ENCODE measurements around the gene SETD2. TPM values are rescaled to one million over a fixed set of nuclear protein-coding genes. Genes with fewer than 3 reads are reported as not detected.

Gene SETD2
- total and polyA plus RNA-seq, 2 experiments from 2014 or later = 16.7 to 45.2 TPM

DNA sequence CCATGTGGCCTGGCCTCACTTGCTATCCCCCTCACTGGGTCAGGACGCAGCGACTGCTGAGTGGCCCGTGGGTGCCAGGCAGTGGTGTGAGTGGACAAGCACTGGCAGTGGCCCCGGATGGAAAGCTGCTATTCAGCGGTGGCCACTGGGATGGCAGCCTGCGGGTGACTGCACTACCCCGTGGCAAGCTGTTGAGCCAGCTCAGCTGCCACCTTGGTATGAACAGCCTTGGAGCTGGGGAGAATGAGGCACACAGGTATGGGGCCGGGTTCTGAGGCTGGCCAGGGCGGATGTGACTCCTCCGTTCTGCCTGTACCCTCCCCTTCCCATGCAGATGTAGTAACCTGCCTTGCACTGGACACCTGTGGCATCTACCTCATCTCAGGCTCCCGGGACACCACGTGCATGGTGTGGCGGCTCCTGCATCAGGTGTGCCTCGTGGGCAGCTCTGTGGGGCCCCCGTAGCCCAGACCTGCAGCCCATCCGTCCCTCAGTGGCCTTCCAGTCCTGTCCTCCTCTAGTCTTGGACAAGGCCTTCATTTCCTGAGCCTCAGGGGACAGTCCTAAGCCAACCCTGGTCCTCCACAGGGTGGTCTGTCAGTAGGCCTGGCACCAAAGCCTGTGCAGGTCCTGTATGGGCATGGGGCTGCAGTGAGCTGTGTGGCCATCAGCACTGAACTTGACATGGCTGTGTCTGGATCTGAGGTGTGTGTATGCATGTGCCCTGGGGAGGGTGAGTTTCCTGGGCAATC is 156.3 kb downstream of the SETD2 start:
- H3K27ac ChIP-seq (ENCODE audit: low read depth) = no peak overlapping the region
- H2AFZ ChIP-seq = no peak overlapping the region
- H3K36me3 ChIP-seq (ENCODE audit: insufficient read depth) = no peaks in the 10 kb centered on the region; the same call in 1 of the 2 replicates
- Mint-ChIP-seq H3K36me3 (ENCODE audit: low read depth) (peaks cover 22% of the 10 kb centered on the region), H3K27me3 (ENCODE audit: insufficient read depth, low read depth, poor library complexity) (peaks cover 11% of the 10 kb centered on the region), H3K9me3 (no peaks in the 10 kb centered on the region), H3K4me3 (no peak overlapping the region), H3K27ac (no peak overlapping the region), H3K4me1 (peaks cover 10% of the 10 kb centered on the region; the same call in 2 of the 3 replicates)
- H3K4me3 ChIP-seq = no peak overlapping the region
- peaks cover 5% of the 10 kb centered on the region; the same call in 1 of the 2 replicates for H3K9me2 ChIP-seq (ENCODE audit: insufficient read depth)
- H3K79me2 ChIP-seq (replicated peaks; ENCODE audit: insufficient read depth) = no peaks in the 10 kb centered on the region
- peaks cover 10% of the 10 kb centered on the region; the same call in 1 of the 2 replicates for H3F3A ChIP-seq (replicated peaks; ENCODE audit: low read depth)
- H3K27me3 ChIP-seq (ENCODE audit: insufficient read depth) = no peaks in the 10 kb centered on the region
- no peaks in the 10 kb centered on the region for H4K20me1 ChIP-seq (replicated peaks; ENCODE audit: insufficient read depth)
- no peak for DNase-seq (ENCODE audit: low spot score)
- ATAC-seq = no peak
- H3K4me1 ChIP-seq (ENCODE audit: insufficient read depth) = no peaks in the 10 kb centered on the region
- TF ChIP-seq, protein P1, sequence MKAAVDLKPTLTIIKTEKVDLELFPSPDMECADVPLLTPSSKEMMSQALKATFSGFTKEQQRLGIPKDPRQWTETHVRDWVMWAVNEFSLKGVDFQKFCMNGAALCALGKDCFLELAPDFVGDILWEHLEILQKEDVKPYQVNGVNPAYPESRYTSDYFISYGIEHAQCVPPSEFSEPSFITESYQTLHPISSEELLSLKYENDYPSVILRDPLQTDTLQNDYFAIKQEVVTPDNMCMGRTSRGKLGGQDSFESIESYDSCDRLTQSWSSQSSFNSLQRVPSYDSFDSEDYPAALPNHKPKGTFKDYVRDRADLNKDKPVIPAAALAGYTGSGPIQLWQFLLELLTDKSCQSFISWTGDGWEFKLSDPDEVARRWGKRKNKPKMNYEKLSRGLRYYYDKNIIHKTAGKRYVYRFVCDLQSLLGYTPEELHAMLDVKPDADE (IDR thresholded peaks at IDR 0.05) = no peak
- TF ChIP-seq, protein P2, sequence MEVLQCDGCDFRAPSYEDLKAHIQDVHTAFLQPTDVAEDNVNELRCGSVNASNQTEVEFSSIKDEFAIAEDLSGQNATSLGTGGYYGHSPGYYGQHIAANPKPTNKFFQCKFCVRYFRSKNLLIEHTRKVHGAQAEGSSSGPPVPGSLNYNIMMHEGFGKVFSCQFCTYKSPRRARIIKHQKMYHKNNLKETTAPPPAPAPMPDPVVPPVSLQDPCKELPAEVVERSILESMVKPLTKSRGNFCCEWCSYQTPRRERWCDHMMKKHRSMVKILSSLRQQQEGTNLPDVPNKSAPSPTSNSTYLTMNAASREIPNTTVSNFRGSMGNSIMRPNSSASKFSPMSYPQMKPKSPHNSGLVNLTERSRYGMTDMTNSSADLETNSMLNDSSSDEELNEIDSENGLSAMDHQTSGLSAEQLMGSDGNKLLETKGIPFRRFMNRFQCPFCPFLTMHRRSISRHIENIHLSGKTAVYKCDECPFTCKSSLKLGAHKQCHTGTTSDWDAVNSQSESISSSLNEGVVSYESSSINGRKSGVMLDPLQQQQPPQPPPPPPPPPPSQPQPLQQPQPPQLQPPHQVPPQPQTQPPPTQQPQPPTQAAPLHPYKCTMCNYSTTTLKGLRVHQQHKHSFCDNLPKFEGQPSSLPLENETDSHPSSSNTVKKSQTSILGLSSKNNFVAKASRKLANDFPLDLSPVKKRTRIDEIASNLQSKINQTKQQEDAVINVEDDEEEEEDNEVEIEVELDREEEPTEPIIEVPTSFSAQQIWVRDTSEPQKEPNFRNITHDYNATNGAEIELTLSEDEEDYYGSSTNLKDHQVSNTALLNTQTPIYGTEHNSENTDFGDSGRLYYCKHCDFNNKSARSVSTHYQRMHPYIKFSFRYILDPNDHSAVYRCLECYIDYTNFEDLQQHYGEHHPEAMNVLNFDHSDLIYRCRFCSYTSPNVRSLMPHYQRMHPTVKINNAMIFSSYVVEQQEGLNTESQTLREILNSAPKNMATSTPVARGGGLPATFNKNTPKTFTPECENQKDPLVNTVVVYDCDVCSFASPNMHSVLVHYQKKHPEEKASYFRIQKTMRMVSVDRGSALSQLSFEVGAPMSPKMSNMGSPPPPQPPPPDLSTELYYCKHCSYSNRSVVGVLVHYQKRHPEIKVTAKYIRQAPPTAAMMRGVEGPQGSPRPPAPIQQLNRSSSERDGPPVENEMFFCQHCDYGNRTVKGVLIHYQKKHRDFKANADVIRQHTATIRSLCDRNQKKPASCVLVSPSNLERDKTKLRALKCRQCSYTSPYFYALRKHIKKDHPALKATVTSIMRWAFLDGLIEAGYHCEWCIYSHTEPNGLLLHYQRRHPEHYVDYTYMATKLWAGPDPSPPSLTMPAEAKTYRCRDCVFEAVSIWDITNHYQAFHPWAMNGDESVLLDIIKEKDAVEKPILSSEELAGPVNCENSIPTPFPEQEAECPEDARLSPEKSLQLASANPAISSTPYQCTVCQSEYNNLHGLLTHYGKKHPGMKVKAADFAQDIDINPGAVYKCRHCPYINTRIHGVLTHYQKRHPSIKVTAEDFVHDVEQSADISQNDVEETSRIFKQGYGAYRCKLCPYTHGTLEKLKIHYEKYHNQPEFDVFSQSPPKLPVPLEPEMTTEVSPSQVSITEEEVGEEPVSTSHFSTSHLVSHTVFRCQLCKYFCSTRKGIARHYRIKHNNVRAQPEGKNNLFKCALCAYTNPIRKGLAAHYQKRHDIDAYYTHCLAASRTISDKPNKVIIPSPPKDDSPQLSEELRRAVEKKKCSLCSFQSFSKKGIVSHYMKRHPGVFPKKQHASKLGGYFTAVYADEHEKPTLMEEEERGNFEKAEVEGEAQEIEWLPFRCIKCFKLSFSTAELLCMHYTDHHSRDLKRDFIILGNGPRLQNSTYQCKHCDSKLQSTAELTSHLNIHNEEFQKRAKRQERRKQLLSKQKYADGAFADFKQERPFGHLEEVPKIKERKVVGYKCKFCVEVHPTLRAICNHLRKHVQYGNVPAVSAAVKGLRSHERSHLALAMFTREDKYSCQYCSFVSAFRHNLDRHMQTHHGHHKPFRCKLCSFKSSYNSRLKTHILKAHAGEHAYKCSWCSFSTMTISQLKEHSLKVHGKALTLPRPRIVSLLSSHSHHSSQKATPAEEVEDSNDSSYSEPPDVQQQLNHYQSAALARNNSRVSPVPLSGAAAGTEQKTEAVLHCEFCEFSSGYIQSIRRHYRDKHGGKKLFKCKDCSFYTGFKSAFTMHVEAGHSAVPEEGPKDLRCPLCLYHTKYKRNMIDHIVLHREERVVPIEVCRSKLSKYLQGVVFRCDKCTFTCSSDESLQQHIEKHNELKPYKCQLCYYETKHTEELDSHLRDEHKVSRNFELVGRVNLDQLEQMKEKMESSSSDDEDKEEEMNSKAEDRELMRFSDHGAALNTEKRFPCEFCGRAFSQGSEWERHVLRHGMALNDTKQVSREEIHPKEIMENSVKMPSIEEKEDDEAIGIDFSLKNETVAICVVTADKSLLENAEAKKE (CRISPR knock-in tag; IDR thresholded peaks at IDR 0.05) = no peak
- TF ChIP-seq ZNF331 (CRISPR knock-in tag; IDR thresholded peaks at IDR 0.05; ENCODE audit: low read depth) = no peak
- TF ChIP-seq, protein P3, sequence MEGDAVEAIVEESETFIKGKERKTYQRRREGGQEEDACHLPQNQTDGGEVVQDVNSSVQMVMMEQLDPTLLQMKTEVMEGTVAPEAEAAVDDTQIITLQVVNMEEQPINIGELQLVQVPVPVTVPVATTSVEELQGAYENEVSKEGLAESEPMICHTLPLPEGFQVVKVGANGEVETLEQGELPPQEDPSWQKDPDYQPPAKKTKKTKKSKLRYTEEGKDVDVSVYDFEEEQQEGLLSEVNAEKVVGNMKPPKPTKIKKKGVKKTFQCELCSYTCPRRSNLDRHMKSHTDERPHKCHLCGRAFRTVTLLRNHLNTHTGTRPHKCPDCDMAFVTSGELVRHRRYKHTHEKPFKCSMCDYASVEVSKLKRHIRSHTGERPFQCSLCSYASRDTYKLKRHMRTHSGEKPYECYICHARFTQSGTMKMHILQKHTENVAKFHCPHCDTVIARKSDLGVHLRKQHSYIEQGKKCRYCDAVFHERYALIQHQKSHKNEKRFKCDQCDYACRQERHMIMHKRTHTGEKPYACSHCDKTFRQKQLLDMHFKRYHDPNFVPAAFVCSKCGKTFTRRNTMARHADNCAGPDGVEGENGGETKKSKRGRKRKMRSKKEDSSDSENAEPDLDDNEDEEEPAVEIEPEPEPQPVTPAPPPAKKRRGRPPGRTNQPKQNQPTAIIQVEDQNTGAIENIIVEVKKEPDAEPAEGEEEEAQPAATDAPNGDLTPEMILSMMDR (conservative IDR thresholded peaks at IDR 0.05; ENCODE audit: low read depth in 2 of 2) = no peak
- TF ChIP-seq, protein P4, sequence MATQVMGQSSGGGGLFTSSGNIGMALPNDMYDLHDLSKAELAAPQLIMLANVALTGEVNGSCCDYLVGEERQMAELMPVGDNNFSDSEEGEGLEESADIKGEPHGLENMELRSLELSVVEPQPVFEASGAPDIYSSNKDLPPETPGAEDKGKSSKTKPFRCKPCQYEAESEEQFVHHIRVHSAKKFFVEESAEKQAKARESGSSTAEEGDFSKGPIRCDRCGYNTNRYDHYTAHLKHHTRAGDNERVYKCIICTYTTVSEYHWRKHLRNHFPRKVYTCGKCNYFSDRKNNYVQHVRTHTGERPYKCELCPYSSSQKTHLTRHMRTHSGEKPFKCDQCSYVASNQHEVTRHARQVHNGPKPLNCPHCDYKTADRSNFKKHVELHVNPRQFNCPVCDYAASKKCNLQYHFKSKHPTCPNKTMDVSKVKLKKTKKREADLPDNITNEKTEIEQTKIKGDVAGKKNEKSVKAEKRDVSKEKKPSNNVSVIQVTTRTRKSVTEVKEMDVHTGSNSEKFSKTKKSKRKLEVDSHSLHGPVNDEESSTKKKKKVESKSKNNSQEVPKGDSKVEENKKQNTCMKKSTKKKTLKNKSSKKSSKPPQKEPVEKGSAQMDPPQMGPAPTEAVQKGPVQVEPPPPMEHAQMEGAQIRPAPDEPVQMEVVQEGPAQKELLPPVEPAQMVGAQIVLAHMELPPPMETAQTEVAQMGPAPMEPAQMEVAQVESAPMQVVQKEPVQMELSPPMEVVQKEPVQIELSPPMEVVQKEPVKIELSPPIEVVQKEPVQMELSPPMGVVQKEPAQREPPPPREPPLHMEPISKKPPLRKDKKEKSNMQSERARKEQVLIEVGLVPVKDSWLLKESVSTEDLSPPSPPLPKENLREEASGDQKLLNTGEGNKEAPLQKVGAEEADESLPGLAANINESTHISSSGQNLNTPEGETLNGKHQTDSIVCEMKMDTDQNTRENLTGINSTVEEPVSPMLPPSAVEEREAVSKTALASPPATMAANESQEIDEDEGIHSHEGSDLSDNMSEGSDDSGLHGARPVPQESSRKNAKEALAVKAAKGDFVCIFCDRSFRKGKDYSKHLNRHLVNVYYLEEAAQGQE (IDR thresholded peaks at IDR 0.05; ENCODE audit: unreplicated experiment) = no peak
- H3K4me2 ChIP-seq = no peak overlapping the region

Measured in GM23338 (cell line).